ENCODE measurements around the gene KRTAP8-1.

KRTAP8-1 gene, protein sequence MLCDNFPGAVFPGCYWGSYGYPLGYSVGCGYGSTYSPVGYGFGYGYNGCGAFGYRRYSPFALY
- total RNA-seq, result 0 reads per million in 4 donors

DNA sequence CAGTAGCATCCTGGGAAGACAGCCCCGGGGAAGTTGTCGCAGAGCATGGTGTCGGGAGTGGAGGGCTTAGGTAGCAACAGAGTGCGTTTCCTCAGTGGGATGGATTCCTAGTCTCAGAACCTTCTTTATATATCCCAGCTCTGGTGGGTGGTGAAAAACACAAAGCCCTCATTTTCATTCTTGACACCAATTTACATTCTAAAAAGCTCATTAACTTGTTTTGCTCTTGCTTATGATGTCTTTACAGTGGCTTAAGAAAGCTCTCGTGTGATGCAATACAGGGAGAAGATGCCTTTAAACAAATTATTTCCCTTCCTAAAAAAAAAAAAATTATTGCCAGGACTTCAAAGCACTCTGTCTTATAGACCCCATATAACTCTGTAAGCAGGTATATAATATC, at the start of gene KRTAP8-1:
TSS of gene KRTAP8-1 (minus strand) at position 101 of the 400 bp plus-strand sequence. CDS start at position 47, 54 bp downstream.
- no peak for DNase-seq

DNA sequence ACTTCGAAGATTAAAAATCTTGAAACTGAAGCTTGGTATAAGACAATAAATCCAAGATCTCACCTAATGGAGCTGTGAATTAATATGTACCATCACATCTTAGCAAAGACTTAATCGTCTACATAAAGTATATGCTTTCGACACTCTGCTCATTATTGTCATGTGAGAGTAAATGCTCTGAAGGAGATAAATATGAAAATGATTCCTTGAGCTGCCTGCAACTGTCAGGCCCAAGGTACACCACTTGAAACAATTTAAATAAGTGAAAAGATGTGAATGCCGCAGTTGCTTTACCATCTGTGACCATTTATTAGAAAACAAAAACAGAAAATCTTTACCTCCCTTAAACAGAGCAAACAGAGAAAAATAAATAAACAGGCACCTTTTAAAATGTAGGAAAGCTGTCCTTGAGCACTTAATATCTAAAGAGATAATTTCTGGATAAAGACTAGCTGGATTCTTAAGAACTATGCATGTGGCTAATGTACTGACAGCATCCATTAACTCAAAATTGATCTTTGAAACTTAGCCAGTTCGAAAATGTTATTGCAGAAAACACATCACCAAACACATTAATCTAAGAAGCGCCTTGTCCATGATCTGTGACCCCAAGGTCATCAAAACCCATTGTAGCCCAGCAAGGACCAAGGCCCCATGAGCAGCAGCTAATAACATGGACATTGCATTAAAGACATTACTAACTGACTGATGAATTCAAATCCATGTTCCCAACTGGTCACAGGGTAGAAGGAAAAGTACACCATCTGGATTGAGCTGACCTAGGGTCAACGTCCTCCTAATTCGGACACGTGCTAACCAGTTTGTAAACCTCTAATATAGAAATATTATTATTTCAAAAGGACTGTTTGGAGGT, 34.8 kb upstream of the KRTAP8-1 start:
- no peak for DNase-seq

DNA sequence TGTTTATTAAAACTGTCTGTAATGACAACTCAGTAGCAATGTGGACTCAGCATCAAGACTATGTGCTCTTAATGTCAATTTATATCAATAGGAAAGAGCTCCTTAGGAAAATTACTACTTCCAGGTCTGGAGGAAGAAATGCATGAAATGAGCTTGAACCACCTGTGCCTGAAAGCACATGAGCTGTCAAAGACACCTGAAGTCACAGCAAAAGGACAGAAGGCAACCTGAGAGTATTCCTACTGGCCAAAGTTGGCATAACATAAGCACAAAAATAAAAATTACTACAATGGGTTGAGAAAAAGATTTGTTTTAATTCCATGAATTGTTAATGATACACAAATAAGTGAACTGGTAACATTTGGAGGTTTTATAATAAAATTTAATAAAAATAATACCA, 29.9 kb upstream of the KRTAP8-1 start:
- no peak for DNase-seq

DNA sequence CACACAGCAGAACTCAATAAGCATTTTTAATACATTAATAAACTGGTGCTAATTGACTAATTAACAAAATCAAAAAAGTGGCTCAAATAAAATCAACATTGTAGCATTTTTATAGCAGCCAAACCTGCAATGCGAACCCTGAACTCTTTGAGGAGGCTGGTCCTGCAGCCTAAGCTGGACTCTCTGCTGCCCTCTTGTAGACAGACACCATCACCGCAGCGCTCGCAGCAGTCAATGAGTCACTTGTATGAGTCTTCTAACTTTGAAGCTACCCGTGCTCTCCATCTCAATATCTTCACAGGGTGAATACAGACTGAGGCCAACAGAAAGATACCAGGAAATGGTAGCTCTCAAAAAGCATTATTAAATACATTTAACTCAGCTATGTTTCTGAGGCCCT, 26.2 kb upstream of the KRTAP8-1 start:
- DNase-seq, result peak in 1 of 5 donors; percentile 17

DNA sequence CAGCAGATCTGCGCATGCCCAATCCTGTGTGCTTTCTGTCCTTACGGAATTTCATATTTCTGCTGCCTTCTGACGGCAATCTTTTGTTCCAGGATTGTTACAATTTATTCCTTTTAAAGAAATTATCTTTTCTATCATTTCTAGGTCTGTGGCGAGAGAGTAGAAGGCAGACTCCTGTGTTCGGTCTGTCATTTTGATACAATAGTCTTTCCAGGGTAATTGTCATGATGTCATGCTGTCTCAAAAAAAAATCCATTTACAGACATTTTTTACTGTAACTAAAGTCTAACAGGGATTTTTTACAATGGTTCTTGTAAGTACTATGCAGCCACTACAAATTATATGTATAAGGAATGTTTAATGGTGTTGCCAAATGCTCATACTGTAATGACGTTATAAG, 25.5 kb upstream of the KRTAP8-1 start:
- DNase-seq, result no peak

DNA sequence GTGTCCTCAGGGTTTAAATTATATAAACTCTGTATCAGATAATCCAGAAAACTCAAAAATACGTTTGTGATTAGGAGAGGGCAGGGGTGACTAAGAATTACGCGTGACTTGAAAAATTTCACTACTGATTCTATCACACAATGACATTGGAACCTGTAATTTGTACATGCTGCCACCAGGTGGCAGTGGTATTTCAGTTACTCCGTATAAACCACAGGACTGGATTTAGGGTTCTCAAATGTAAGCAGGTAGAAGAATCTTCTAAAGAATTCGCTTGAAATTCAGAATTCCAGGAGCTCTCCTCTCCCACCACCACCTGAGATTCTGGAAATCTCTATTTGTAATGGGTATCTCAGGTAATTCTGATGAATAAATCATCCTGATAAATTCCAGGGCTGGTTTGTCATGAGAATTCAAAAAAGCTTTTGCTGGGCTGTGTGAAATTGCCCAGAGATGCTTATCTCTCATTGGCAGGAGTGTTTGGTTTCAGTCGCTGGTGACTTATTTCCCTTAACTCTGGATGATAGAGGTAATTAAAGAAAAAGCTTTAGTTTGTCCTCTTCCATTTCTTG, 18.2 kb upstream of the KRTAP8-1 start:
- peak in 2 of 5 donors; percentile 20 to 45 for DNase-seq

DNA sequence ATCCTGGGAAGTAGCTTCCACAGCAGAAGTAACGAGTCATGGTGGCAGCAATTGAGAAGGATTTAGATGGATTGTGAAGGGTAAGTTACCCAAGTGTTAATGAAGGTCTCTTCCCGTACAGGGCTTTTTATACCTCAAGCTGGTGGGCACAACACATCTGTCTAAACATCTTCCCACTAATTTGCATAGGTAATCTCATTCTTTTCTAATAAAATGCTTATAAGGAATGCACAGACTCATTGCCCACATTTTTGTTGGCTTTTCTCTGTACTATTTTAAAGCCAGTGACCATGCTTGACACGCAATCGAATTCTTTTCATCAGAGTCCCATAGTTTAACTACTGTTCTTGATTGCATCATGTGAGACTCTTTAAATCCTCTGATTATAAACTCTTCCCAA, 16.6 kb upstream of the KRTAP8-1 start, which contains the start of gene KRTAP7-1:
TSS of gene KRTAP7-1 (minus strand) at position 101 of the 400 bp plus-strand sequence. CDS start at position 40, 61 bp downstream.
- no peak for DNase-seq

DNA sequence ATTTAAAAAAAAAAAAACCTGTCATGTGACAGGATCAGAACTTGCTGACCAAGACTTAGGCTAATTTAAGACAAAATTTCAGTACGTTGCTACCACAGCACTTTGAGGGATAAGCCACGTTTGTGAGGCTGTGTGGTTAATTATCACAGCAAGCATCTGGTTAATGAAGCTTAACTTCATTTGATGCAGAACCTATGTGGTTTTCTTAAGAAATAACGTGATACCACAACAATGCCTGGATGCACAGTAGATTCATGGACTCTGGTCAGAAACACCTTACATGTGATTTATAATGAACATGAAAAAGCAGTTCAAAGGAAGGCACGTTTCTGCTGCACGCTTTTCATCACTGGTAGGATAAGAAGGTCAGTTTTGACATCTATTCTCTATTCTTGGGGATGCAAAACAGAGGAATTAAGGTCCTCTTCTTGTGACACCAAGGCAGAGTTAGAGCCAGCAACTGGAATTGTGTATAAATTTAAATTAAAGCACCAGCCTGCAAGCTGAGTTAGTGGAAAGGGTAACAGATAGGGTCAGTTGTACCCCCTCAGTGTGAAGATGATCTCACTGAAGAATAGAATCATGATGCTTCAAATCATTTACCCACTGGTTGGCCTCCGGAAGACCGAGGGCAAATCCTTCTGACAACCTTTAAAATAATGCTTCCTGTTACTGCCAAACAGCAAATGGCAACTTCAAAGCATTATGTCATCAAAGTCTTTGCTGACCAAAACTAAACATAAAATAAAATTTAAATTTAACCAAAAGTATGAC, 6.0 kb upstream of the KRTAP8-1 start:
- peak in 1 of 5 donors; percentile 1 for DNase-seq

DNA sequence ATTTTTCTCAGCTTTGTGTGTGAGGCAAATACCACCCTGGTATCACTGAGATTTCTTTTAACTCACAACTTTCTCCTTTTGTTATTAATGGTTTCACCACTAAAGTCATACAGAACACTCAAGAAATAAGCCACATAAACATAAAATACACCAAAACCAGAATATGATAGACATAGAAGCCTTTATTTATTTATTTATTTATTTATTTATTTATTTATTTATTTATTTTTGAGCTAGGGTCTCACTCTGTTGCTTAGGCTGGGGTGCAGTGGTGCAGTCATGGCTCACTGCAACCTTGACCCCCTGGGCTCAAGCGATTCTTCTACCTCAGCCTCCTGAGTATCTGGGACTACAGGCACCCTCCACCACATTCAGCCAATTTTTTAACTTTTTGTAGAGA, 12.5 kb downstream of the KRTAP8-1 start:
- DNase-seq, result no peak

DNA sequence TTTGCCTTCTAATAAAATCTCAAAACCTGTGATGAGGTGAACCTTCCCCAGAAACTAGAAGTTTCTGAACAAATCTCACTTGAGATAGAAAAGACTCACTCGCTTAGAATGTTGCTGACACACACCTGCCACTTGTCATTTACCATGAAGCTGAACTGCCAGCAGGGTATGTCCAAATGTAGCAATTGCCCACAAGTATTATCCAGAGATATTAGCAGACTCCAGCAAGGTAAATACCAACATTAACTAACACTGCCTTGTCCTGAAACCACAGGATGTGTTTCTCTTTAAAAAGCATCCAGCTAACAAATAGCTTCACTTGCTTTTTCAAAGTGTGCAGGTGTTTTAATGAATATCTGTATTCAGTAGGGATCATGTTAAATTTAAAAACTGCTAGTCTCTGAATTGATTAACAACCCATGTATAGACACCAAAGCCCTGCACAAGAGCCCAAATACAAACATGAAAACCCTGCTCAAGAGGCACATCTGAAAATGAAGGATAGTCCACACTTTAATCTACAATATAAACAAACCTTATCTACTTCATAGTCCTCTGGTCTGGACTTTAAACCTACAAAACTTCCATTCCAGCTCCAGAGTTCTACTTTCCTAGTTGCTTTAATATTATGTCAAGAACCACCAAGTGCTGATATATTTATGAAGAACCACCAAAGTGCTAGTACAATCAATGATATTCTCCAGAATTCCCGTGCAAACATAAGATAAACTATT, 19.3 kb downstream of the KRTAP8-1 start:
- DNase-seq, result no peak

DNA sequence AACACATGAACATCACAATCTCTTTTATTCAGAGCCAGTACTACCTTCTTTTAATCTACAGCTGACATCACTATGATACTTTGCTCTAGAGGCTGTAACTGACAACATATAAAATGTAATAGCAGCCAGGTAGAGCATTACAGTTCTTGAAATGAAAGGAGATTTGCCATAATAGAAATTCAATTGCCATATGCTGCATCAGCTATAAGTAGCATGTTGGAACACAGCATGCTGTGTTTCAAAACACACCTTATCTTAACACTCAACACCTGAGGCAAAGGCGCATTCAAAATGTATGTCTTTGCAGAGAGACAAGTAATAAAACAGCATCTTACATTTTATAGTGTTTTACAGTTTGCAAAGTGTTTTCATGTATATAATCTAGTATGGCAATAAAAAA, 33.8 kb downstream of the KRTAP8-1 start:
- DNase-seq, result no peak

DNA sequence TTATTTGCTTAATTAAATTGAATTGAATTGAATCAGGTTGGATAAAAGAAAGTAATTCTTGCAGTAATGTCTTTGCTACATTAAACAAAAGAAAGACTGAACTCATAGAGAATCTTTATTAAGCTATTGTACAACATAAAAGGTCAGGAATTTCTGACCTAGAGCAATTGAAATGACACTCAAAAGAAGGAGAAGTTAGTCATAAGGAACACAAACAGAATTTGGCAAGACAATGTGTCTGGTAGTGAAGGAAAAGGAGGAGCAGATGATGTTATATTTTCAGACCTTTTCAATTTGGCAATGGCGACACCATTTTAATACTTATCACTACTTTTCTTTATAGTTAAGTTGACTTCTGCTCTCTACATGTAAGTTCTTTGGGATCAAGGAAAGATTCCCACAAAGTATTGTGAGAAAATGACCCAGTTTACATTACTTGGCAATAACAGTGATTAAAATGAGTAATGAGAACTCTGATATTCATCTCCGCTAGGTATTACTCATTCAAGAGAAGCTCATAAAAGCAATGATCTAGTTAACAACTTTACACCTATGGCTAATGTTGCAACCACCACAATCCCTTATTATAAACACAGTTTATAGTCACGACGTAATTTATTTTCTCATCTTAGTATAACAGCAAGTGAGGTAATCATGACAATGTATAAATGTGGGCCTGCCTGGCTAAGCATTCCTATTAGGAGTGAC, 43.2 kb downstream of the KRTAP8-1 start:
- no peak for DNase-seq

Measured in T-helper 1 cell (primary cell).